ENCODE measurements around the gene ADGRG3.

DNA sequence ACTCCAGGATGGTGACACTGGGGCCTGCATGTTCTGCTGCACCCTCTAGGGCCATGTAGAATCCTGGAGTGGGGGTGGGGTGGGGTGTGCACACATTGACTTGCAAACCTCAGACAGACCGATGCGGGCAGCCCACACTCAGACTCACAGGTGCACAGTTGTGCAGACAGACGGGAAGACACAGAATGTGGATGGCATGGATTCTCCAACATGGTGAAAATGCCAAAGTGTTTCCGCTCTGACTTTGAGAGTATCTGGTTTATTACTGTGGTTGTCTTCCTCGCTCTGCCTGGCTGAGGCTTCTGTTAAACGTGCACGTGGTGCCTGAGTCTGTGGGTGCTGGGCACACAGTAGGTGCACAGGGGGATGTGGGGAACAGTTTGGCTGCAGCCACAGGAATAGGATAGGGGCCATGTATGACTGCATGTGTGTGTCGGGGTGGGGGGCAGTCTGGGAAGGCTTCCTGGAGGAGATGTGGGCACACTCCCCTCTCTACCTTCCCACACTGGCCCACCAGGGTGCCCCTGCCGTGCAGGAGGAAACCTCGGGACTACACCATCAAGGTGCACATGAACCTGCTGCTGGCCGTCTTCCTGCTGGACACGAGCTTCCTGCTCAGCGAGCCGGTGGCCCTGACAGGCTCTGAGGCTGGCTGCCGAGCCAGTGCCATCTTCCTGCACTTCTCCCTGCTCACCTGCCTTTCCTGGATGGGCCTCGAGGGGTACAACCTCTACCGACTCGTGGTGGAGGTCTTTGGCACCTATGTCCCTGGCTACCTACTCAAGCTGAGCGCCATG lies 9.0 kb upstream of the ADGRG3 start:
- TF ChIP-seq, protein P1, sequence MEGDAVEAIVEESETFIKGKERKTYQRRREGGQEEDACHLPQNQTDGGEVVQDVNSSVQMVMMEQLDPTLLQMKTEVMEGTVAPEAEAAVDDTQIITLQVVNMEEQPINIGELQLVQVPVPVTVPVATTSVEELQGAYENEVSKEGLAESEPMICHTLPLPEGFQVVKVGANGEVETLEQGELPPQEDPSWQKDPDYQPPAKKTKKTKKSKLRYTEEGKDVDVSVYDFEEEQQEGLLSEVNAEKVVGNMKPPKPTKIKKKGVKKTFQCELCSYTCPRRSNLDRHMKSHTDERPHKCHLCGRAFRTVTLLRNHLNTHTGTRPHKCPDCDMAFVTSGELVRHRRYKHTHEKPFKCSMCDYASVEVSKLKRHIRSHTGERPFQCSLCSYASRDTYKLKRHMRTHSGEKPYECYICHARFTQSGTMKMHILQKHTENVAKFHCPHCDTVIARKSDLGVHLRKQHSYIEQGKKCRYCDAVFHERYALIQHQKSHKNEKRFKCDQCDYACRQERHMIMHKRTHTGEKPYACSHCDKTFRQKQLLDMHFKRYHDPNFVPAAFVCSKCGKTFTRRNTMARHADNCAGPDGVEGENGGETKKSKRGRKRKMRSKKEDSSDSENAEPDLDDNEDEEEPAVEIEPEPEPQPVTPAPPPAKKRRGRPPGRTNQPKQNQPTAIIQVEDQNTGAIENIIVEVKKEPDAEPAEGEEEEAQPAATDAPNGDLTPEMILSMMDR (IDR thresholded peaks at IDR 0.05; ENCODE audit: insufficient read depth, low read depth, low read length), result no peak
- no peak for TF ChIP-seq EZH2 (IDR thresholded peaks at IDR 0.05; ENCODE audit: insufficient read depth, low read length)
